ENCODE measurements around the gene CRX. TPM values are rescaled to one million over a fixed set of nuclear protein-coding genes. Genes with fewer than 3 reads are reported as not detected.

Gene CRX
- total and polyA plus RNA-seq, 2 experiments from 2014 or later: 0.04 to 0.15 TPM

DNA sequence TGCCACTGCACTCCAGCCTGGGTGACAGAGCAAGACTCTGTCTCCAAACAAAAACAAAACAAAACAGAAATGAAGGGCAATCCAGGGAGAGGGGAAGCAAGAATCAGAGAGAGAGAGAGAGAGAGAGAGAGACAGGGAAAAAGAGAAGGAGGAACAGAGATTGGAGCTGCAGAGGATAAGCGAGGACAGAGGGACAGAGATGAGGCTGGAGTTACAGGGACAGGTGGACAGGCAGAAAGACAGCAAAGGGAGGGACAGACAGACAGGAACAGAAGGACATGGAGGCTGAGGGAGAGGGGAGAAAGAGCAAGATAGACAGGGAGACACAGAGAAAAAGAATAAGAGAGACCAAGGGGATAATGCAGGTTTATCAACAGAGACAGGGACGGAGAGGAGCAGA, 1.3 kb upstream of the CRX start:
- TF ChIP-seq, protein P1, sequence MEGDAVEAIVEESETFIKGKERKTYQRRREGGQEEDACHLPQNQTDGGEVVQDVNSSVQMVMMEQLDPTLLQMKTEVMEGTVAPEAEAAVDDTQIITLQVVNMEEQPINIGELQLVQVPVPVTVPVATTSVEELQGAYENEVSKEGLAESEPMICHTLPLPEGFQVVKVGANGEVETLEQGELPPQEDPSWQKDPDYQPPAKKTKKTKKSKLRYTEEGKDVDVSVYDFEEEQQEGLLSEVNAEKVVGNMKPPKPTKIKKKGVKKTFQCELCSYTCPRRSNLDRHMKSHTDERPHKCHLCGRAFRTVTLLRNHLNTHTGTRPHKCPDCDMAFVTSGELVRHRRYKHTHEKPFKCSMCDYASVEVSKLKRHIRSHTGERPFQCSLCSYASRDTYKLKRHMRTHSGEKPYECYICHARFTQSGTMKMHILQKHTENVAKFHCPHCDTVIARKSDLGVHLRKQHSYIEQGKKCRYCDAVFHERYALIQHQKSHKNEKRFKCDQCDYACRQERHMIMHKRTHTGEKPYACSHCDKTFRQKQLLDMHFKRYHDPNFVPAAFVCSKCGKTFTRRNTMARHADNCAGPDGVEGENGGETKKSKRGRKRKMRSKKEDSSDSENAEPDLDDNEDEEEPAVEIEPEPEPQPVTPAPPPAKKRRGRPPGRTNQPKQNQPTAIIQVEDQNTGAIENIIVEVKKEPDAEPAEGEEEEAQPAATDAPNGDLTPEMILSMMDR (IDR thresholded peaks at IDR 0.05; ENCODE audit: low read depth, low read length): no peak
- peak overlapping the region; percentile 69 for H3K27ac ChIP-seq
- no peak for DNase-seq (ENCODE audit: low read depth in 1 of 2, low spot score in 1 of 2)
- no peaks in the 10 kb centered on the region for H3K9me3 ChIP-seq (ENCODE audit: low read depth)
- peaks cover 11% of the 10 kb centered on the region for H3K4me1 ChIP-seq (ENCODE audit: low read depth)
- H3K36me3 ChIP-seq: no peaks in the 10 kb centered on the region
- H3K27me3 ChIP-seq: no peaks in the 10 kb centered on the region
- H3K4me3 ChIP-seq: no peak overlapping the region

DNA sequence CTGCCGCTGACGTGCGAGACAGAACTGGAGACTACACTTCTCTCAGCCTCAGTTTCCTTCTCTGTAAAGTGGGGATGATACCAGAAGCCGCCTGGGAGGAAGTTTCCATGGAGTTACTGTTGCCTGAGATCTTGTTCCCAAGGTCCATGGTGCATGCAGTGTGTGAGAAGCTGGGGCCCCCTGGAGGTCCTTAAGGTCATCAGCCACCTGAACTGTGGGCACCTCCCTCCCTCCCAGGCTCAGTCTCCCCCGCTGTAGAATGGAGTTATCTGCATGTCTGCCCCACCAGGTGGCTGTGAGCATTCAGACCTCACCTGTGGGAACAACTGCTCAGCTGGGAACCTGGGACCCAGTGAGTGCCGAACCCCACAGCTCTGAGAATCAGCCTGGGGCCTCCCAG, 2.7 kb downstream of the CRX start:
- H3K36me3 ChIP-seq: no peaks in the 10 kb centered on the region
- H3K9me3 ChIP-seq (ENCODE audit: low read depth): no peaks in the 10 kb centered on the region

DNA sequence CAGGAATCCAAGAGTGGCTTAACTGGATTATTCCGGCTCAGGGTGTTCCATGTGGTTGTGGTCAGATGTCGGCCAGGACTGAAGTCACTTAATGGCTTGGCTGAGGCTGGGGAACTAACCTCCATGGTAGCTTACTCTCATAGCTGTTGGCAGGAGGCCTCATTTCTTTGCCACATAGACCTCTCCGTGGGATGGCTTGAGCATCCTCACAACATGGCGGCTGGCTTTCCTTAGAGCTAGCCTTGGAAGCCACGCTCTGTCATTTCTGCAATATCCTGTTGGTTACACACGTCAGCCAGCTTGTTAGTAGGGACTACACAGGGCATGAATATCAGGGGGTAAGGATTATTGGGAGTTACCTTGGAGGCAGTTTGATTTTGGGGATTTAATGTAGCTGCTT, 5.1 kb downstream of the CRX start:
- H3K36me3 ChIP-seq: no peaks in the 10 kb centered on the region
- H3K4me1 ChIP-seq (ENCODE audit: low read depth): no peaks in the 10 kb centered on the region
- no peaks in the 10 kb centered on the region for H3K9me3 ChIP-seq (ENCODE audit: low read depth)
- TF ChIP-seq, protein P1 (IDR thresholded peaks at IDR 0.05; ENCODE audit: low read depth, low read length): no peak
- no peaks in the 10 kb centered on the region for H3K27me3 ChIP-seq
- no peak for DNase-seq (ENCODE audit: low read depth in 1 of 2, low spot score in 1 of 2)
- H3K27ac ChIP-seq: no peak overlapping the region
- no peak overlapping the region for H3K4me3 ChIP-seq

More for the DNA sequence above, 2.7 kb downstream of the CRX start:
- Histone ChIP-seq H3K27ac (no peak overlapping the region), H3K27me3 (no peaks in the 10 kb centered on the region), H3K4me1 (ENCODE audit: low read depth) (peaks cover 8% of the 10 kb centered on the region), H3K4me3 (no peak overlapping the region)
- no peak for DNase-seq (ENCODE audit: low read depth in 1 of 2, low spot score in 1 of 2)
- TF ChIP-seq, protein P1 (IDR thresholded peaks at IDR 0.05; ENCODE audit: low read depth, low read length): no peak

DNA sequence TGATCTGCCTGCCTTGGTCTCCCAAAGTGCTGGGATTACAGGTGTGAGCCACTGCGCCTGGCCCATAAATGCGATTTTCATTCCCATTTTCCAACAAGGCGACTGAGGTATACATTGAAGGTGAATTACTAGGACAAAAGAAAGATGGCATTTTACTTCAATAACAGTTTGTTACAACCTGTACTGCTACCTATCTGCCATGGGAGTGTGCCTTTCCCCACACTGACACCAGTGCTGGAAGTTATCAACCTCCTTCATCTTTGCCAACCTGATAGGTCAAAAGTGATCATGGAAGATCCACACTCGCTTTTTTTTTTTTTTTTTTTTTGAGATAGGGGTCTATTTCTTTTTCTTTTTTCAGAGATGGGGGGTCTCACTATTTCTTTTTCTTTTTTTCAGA, 11.0 kb downstream of the CRX start:
- Histone ChIP-seq H3K4me3 (no peak overlapping the region), H3K9me3 (ENCODE audit: low read depth) (no peaks in the 10 kb centered on the region), H3K36me3 (no peaks in the 10 kb centered on the region), H3K27me3 (no peaks in the 10 kb centered on the region), H3K4me1 (ENCODE audit: low read depth) (no peaks in the 10 kb centered on the region), H3K27ac (no peak overlapping the region)
- no peak for DNase-seq (ENCODE audit: low read depth in 1 of 2, low spot score in 1 of 2)
- TF ChIP-seq, protein P1 (IDR thresholded peaks at IDR 0.05; ENCODE audit: low read depth, low read length): no peak

DNA sequence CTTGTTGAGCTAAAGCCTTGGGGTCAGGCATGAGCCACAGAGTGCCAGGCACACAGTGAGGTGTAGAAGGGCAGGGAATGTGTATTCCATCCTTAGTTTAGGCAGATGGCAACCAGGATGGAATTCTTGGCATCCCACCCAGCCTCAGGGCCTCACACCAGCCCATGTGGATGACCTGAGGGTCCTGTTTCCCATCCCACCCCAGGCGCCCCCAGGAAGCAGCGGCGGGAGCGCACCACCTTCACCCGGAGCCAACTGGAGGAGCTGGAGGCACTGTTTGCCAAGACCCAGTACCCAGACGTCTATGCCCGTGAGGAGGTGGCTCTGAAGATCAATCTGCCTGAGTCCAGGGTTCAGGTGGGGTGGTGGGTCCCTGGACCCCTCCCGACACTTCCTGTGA, 14.3 kb downstream of the CRX start:
- Histone ChIP-seq H3K4me1 (ENCODE audit: low read depth) (peaks cover 5% of the 10 kb centered on the region), H3K36me3 (no peaks in the 10 kb centered on the region), H3K27ac (no peak overlapping the region), H3K9me3 (ENCODE audit: low read depth) (no peaks in the 10 kb centered on the region), H3K4me3 (no peak overlapping the region), H3K27me3 (no peaks in the 10 kb centered on the region)
- DNase-seq (ENCODE audit: low read depth in 1 of 2, low spot score in 1 of 2): no peak
- TF ChIP-seq, protein P1 (IDR thresholded peaks at IDR 0.05; ENCODE audit: low read depth, low read length): no peak

DNA sequence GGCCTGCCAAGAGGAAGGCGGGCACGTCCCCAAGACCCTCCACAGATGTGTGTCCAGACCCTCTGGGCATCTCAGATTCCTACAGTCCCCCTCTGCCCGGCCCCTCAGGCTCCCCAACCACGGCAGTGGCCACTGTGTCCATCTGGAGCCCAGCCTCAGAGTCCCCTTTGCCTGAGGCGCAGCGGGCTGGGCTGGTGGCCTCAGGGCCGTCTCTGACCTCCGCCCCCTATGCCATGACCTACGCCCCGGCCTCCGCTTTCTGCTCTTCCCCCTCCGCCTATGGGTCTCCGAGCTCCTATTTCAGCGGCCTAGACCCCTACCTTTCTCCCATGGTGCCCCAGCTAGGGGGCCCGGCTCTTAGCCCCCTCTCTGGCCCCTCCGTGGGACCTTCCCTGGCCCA, 17.7 kb downstream of the CRX start:
- Histone ChIP-seq H3K9me3 (ENCODE audit: low read depth) (no peaks in the 10 kb centered on the region), H3K27me3 (no peaks in the 10 kb centered on the region), H3K4me1 (ENCODE audit: low read depth) (peaks cover 5% of the 10 kb centered on the region), H3K27ac (no peak overlapping the region), H3K4me3 (no peak overlapping the region), H3K36me3 (no peaks in the 10 kb centered on the region)
- no peak for DNase-seq (ENCODE audit: low read depth in 1 of 2, low spot score in 1 of 2)
- TF ChIP-seq, protein P1 (IDR thresholded peaks at IDR 0.05; ENCODE audit: low read depth, low read length): no peak
